Measurements from ENCODE around the gene BCL2.

Gene BCL2

DNA sequence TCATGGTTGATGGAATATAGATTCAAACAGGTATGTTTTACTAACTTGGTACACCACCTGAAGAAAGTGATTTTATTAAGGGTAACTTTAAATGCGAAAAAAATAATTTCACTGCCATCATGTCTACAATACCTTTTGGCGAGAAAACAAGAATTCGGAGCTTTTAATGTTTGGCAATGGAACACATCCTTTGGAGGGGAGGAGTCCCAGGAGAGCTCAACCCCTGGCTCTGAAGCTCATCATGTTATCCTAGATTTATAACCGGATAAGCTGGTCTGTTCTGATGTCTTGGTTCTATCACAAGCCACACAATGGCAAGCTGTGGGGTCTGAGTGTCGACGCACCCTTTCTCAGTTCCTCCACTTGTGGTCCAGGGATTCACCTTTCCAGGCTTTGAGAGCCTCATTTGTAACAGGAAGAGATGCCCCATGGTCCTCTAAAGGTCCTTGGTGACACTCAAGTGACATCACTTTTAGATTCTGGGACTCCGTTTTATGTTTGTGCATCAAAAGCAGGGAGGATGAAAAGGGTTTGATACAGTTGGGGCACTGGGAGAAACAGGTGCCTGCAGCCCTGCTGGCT lies 172.7 kb downstream of the BCL2 start:
- Mint-ChIP-seq H3K27me3 (ENCODE audit: low read depth) (no peaks in the 10 kb centered on the region), H3K4me1 (peaks cover 87% of the 10 kb centered on the region), H3K4me3 (no peak overlapping the region), H3K9me3 (no peaks in the 10 kb centered on the region), H3K36me3 (ENCODE audit: low read depth) (no peaks in the 10 kb centered on the region), H3K27ac (peak overlapping the region; percentile 51 to 91 (median 82))
- TF ChIP-seq, protein P1, sequence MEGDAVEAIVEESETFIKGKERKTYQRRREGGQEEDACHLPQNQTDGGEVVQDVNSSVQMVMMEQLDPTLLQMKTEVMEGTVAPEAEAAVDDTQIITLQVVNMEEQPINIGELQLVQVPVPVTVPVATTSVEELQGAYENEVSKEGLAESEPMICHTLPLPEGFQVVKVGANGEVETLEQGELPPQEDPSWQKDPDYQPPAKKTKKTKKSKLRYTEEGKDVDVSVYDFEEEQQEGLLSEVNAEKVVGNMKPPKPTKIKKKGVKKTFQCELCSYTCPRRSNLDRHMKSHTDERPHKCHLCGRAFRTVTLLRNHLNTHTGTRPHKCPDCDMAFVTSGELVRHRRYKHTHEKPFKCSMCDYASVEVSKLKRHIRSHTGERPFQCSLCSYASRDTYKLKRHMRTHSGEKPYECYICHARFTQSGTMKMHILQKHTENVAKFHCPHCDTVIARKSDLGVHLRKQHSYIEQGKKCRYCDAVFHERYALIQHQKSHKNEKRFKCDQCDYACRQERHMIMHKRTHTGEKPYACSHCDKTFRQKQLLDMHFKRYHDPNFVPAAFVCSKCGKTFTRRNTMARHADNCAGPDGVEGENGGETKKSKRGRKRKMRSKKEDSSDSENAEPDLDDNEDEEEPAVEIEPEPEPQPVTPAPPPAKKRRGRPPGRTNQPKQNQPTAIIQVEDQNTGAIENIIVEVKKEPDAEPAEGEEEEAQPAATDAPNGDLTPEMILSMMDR (IDR thresholded peaks at IDR 0.05; ENCODE audit: unreplicated experiment in 3 of 3) = no peak

DNA sequence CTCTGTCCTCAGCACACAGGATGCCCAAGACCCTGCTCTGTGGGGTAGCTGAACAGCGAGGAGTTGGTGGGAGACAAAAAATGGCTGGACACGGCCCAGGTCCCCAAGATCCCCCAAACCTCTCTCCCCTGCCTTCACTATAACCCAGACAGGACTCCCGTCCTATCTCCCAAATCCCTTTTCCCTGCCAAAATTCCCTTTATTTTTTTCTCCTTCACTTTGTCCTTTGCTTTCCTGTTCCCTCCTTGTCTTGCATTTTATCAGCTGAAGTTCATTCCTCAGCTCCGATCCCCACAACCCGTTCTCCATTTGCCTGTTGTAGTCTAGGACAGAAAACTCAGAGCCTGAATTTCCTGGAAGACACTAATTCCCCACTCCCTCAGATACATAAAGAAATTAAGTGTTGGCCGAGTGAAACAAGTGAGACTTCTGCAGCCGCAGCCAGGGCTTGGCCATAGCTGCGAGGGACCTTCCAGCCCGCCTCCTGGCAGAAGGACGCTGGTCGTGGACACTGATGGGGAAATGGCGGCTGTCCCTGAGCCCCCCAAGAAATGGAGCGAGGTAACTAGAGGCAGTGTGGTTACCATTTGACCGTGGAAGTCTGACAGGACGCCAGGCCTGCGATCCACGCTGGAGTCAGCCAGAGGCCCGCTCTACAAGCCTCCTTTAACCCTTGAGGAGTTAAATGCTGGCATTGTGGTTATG lies 173.6 kb downstream of the BCL2 start:
- Mint-ChIP-seq H3K27ac (peak overlapping the region; percentile 51 to 91 (median 82)), H3K36me3 (ENCODE audit: low read depth) (no peaks in the 10 kb centered on the region), H3K9me3 (no peaks in the 10 kb centered on the region), H3K4me3 (peak overlapping the region in 1 of 3 experiments; percentile 46), H3K4me1 (peaks cover 93% of the 10 kb centered on the region), H3K27me3 (ENCODE audit: low read depth) (no peaks in the 10 kb centered on the region)
- TF ChIP-seq, protein P1 (IDR thresholded peaks at IDR 0.05; ENCODE audit: unreplicated experiment in 3 of 3) = no peak

DNA sequence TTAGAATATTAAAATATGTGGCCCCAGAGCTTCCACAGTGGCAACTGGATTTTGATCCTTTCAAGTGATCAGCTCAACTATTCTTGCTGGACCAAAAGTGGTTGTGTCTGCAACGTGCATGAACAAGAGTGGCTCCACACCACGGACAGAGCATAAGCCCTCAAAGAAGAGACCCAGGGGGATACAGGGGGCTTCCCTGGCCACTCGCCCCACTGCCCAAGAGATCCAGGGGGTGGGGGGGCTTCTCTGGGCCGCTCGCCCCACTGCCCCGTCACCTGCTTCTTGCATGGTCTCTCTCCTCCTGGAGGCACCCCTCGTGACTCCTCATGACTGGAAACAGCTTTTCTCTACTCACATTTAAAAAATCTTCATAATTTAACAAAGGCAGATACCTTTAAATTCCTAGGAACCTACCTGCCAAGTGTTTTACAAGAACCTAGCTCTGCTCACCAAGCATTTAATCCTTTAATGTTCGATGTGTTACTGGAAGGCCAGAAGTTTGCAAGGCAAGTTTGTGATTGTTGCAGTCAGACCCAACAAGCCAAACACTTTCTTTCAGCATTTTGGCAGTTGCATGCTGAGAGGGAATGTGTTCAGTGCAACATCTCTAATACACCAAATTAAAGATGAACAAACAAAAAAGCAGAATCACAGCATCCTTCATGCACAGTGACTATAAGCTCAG lies 174.3 kb downstream of the BCL2 start:
- Mint-ChIP-seq H3K9me3 (no peaks in the 10 kb centered on the region), H3K4me3 (no peak overlapping the region), H3K4me1 (peaks cover 94% of the 10 kb centered on the region), H3K36me3 (ENCODE audit: low read depth) (no peaks in the 10 kb centered on the region), H3K27me3 (ENCODE audit: low read depth) (no peaks in the 10 kb centered on the region), H3K27ac (peak overlapping the region in 2 of 3 experiments; percentile 82 to 91)
- TF ChIP-seq, protein P1 (IDR thresholded peaks at IDR 0.05; ENCODE audit: unreplicated experiment in 3 of 3) = no peak

DNA sequence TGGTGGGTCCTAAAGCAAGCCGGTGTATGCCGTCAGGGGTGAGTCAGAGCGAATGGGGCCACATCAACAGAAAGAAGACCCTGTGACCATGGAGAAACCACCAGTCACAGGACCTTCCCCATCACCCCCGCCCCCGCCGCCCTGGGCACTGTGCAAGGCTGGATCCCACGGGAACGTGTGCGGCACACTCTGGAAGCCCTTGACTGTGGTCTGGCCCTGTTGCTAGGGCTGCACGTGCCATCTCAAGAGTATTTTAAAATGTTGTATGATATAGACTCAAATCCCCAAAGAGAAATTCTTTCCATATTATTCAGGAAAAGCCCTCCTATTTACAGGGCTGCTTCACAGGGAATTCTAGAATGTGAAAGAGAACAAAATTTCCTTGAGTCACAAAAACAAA lies 174.8 kb downstream of the BCL2 start:
- TF ChIP-seq, protein P1 (IDR thresholded peaks at IDR 0.05; ENCODE audit: unreplicated experiment in 3 of 3) = no peak
- Mint-ChIP-seq H3K4me3 (no peak overlapping the region), H3K36me3 (ENCODE audit: low read depth) (no peaks in the 10 kb centered on the region), H3K27ac (peak overlapping the region; percentile 17 to 82 (median 73)), H3K9me3 (no peaks in the 10 kb centered on the region), H3K4me1 (peaks cover 95% of the 10 kb centered on the region), H3K27me3 (ENCODE audit: low read depth) (no peaks in the 10 kb centered on the region)

DNA sequence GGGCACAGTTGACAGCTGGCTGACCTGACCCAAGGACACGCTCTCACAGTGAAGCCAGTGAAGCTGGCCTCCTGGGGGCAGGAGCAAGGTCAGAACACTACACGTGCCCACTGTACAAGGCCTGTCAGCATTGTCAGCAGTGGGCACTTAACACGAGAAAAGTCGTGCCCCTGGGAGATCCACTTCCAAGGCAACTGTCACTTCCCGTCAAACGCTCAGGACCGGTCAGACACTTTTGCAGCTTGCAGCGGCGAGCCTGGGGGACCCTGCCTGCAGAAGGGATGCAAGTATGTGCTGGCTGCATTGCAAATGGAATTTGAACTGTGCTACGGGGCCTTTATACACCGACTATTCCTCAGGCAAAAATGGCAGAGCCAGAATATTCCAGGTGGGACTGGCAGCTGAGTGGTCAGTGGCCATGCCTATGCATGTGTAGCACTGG lies 176.2 kb downstream of the BCL2 start:
- Mint-ChIP-seq H3K27me3 (ENCODE audit: low read depth) (no peaks in the 10 kb centered on the region), H3K9me3 (no peaks in the 10 kb centered on the region), H3K36me3 (ENCODE audit: low read depth) (no peaks in the 10 kb centered on the region), H3K4me1 (peaks cover 93% of the 10 kb centered on the region), H3K27ac (peak overlapping the region; percentile 24 to 84 (median 73)), H3K4me3 (peak overlapping the region in 2 of 3 experiments; percentile 0 to 27)
- TF ChIP-seq, protein P1 (IDR thresholded peaks at IDR 0.05; ENCODE audit: unreplicated experiment in 3 of 3) = no peak
